Activated CD4-positive, alpha-beta T cell treated with anti-CD3 and anti-CD28 coated beads, Interleukin-2, amount 10 ng/mL, durations not matched to agents 24 days and 14 days (primary cell): ENCODE data around the gene UNC13C. TPM values are rescaled to one million over a fixed set of nuclear protein-coding genes. Genes with fewer than 3 reads are reported as not detected.

Experiments
- DNase-seq: peaks from one replicate; pipeline ENCODE4 v3.0.0; 2022
- H3K27ac Mint-ChIP-seq: one replicate; pipeline ENCODE4 v1.8.0; 2022; ENCODE audit warnings: mild to moderate bottlenecking, mixed read lengths
- H3K27me3 Mint-ChIP-seq: one replicate; pipeline ENCODE4 v1.8.0; 2022; ENCODE audit warnings: mixed read lengths
- H3K36me3 Mint-ChIP-seq: one replicate; pipeline ENCODE4 v1.8.0; 2022; ENCODE audit warnings: low read depth, mild to moderate bottlenecking, mixed read lengths
- H3K4me1 Mint-ChIP-seq: one replicate; pipeline ENCODE4 v1.8.0; 2021; ENCODE audit warnings: mixed read lengths
- H3K4me3 Mint-ChIP-seq: one replicate; pipeline ENCODE4 v1.8.0; 2022; ENCODE audit warnings: mild to moderate bottlenecking, moderate library complexity, mixed read lengths
- H3K9me3 Mint-ChIP-seq: one replicate; pipeline ENCODE4 v1.8.0; 2021; ENCODE audit warnings: mixed read lengths
- intact Hi-C: fragments of 100-400 bp; cut with micrococcal nuclease; formaldehyde crosslinking; loops from one replicate; pipeline ENCODE4 v1.15.1; 2023
- total RNA-seq: library from RNA; stranded (reverse); gene quantifications from 2 replicates; pipeline ENCODE4 v1.2.3, GENCODE V29; 2022

Gene UNC13C
- total RNA-seq, 1 donor from 2014 or later = not detected

DNA sequence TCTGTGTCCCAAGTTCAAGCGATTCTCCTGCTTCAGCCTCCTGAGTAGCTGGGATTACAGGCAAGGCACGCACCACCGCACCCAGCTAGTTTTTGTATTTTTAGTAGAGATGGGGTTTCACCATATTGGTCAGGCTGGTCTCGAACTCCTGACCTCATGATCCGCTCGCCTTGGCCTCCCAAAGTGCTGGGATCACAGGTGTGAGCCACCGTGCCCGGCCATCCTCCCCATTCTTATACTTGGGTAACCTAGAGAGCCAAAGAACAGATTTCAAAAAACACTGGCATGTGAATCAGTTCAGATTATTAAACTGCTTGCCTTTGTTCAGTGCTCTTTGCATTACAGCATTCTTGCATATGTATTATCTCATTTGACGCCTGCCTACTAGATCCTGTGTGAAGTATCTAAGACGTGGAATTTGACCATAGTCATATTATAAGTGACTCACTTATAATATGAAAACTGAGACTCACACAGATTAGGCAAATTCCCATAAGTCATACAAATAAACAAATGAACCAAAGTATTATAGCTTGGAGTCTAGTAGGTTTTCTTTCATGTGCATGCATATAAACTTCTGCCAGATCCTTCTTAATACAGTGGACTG lies 123.5 kb downstream of the UNC13C start:
- Mint-ChIP-seq H3K36me3 (no peaks in the 10 kb centered on the region), H3K27me3 (no peaks in the 10 kb centered on the region), H3K4me3 (no peak overlapping the region), H3K27ac (no peak overlapping the region), H3K4me1 (no peaks in the 10 kb centered on the region), H3K9me3 (no peaks in the 10 kb centered on the region)
- DNase-seq = no peak
- intact Hi-C loops = no loop called here

- Mint-ChIP-seq H3K27me3 (no peaks in the 10 kb centered on the region), H3K9me3 (no peaks in the 10 kb centered on the region), H3K4me3 (no peak overlapping the region), H3K27ac (no peak overlapping the region), H3K36me3 (no peaks in the 10 kb centered on the region), H3K4me1 (no peaks in the 10 kb centered on the region)
- DNase-seq = no peak
- intact Hi-C loops = no loop called here
Measured at GRCh38 chr15:54102704-54103103, 124.5 kb downstream of the UNC13C start.

- intact Hi-C loops = no loop called here
- no peaks in the 10 kb centered on the region for H3K9me3 Mint-ChIP-seq
- DNase-seq = no peak
- H3K27ac Mint-ChIP-seq = no peak overlapping the region
- no peaks in the 10 kb centered on the region for H3K27me3 Mint-ChIP-seq
- no peaks in the 10 kb centered on the region for H3K4me1 Mint-ChIP-seq
- H3K4me3 Mint-ChIP-seq = no peak overlapping the region
- H3K36me3 Mint-ChIP-seq = no peaks in the 10 kb centered on the region
Measured at GRCh38 chr15:54109014-54109413, 130.8 kb downstream of the UNC13C start.

- intact Hi-C loops = no loop called here
- no peaks in the 10 kb centered on the region for H3K36me3 Mint-ChIP-seq
- H3K27ac Mint-ChIP-seq = no peak overlapping the region
- no peaks in the 10 kb centered on the region for H3K27me3 Mint-ChIP-seq
- H3K4me3 Mint-ChIP-seq = no peak overlapping the region
- DNase-seq = no peak
- no peaks in the 10 kb centered on the region for H3K9me3 Mint-ChIP-seq
- no peaks in the 10 kb centered on the region for H3K4me1 Mint-ChIP-seq
Measured at GRCh38 chr15:54119051-54119450, 140.8 kb downstream of the UNC13C start.

DNA sequence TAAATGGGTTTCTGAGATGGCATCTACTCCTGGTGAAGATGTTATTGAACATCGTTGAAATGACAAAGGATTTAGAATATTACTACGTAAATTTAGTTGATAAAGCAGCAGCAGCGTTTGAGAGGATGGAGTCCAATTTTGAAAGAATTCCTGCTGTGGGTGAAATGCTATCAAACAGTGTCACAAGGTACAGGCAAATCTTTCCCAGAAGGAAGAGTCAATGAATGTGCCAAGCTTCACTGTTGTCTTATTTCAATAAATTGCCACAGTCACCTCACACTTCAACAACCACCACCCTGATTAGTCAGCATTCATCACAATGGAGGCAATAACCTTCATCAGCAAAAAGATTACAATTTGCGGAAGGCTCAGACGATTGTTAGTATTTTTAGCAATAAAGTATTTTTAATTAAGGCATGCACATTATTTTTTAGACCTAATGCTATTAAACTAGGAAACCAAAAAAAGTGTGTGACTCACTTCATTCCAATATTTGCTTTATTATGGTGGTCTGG lies 142.8 kb downstream of the UNC13C start:
- no peaks in the 10 kb centered on the region for H3K36me3 Mint-ChIP-seq
- H3K27me3 Mint-ChIP-seq = no peaks in the 10 kb centered on the region
- no peaks in the 10 kb centered on the region for H3K4me1 Mint-ChIP-seq
- H3K4me3 Mint-ChIP-seq = no peak overlapping the region
- no peak for DNase-seq
- no peak overlapping the region for H3K27ac Mint-ChIP-seq
- intact Hi-C loops = no loop called here
- H3K9me3 Mint-ChIP-seq = no peaks in the 10 kb centered on the region

DNA sequence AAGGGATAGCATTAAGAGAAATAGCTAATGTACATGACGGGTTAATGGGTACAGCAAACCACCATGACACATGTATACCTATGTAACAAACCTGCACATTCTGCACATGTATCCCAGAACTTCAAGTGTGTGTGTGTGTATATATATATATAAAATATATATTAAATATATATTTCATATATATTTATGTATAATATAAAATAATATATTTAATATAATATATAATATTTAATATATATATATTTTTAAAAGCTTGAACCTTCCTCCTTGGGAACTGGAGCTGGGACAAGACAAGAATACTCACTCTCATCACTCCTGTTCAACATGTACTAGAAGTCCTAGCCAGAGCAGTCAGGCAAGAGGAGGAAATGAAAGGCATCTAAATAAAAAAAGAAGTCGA lies 149.3 kb downstream of the UNC13C start:
- intact Hi-C loops = no loop called here
- no peak for DNase-seq
- Mint-ChIP-seq H3K27ac (no peak overlapping the region), H3K36me3 (no peaks in the 10 kb centered on the region), H3K9me3 (no peaks in the 10 kb centered on the region), H3K27me3 (no peaks in the 10 kb centered on the region), H3K4me3 (no peak overlapping the region), H3K4me1 (no peaks in the 10 kb centered on the region)

DNA sequence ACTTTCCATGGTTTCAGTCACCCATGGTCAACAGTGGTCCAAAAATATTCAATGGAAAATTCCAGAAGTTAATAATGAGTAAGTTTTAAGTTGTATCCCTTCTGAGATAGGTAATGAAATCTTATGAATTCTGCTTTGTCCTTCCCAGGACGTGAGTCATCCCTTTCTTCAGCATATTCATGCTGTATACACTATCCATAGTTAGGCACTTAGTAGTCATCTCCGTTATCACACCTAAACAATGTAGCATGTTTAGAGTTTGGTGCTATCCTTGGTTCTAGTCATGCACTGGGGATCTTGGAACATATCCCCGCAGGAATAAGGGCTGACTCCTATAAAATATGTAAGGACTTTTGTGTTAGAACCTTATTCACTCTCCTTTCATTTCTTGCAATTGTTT lies 153.2 kb downstream of the UNC13C start:
- DNase-seq = no peak
- Mint-ChIP-seq H3K27me3 (no peaks in the 10 kb centered on the region), H3K4me1 (no peaks in the 10 kb centered on the region), H3K27ac (no peak overlapping the region), H3K4me3 (no peak overlapping the region), H3K36me3 (no peaks in the 10 kb centered on the region), H3K9me3 (no peaks in the 10 kb centered on the region)
- intact Hi-C loops = no loop called here

GRCh38 chr15:54149115-54149531 lies 170.9 kb downstream of the UNC13C start:
- Mint-ChIP-seq H3K9me3 (no peaks in the 10 kb centered on the region), H3K4me1 (no peaks in the 10 kb centered on the region), H3K4me3 (no peak overlapping the region), H3K27ac (no peak overlapping the region), H3K27me3 (no peaks in the 10 kb centered on the region), H3K36me3 (no peaks in the 10 kb centered on the region)
- DNase-seq = no peak
- intact Hi-C loops = no loop called here

- Mint-ChIP-seq H3K9me3 (no peaks in the 10 kb centered on the region), H3K4me3 (no peak overlapping the region), H3K4me1 (no peaks in the 10 kb centered on the region), H3K27me3 (no peaks in the 10 kb centered on the region), H3K36me3 (no peaks in the 10 kb centered on the region), H3K27ac (no peak overlapping the region)
- DNase-seq = no peak
- intact Hi-C loops = no loop called here
Measured at GRCh38 chr15:54150255-54150654, 172.0 kb downstream of the UNC13C start.

GRCh38 chr15:54159012-54159411 lies 180.8 kb downstream of the UNC13C start:
- H3K27me3 Mint-ChIP-seq = no peaks in the 10 kb centered on the region
- H3K36me3 Mint-ChIP-seq = no peaks in the 10 kb centered on the region
- H3K4me3 Mint-ChIP-seq = no peak overlapping the region
- no peaks in the 10 kb centered on the region for H3K9me3 Mint-ChIP-seq
- no peak for DNase-seq
- intact Hi-C loops = no loop called here
- H3K4me1 Mint-ChIP-seq = no peaks in the 10 kb centered on the region
- no peak overlapping the region for H3K27ac Mint-ChIP-seq

- no peak overlapping the region for H3K27ac Mint-ChIP-seq
- H3K4me3 Mint-ChIP-seq = no peak overlapping the region
Measured at GRCh38 chr15:54187325-54187724, 209.1 kb downstream of the UNC13C start.

DNA sequence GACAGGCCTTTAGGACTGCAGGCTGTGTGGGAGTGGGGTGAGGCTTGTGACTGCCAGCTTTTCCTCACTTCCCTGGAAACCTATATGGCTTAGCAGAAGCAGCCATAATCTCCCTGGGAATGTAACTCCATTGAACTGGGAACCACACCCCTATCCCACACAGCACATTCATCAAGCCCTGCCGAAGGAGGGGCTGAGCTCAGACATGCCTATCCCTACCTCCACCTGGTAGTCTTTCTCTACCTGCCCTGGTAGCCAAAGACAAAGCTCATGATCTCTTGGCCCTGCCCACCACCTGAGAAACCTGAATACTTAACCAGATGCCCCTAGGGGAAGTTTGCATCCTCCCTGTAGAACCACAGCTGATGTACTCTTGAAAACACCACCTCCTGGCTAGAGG lies 219.8 kb downstream of the UNC13C start:
- Mint-ChIP-seq H3K4me3 (no peak overlapping the region), H3K27ac (no peak overlapping the region), H3K9me3 (peaks cover 9% of the 10 kb centered on the region), H3K36me3 (no peaks in the 10 kb centered on the region), H3K27me3 (no peaks in the 10 kb centered on the region), H3K4me1 (no peaks in the 10 kb centered on the region)
- intact Hi-C loops = no loop called here
- no peak for DNase-seq

More at GRCh38 chr15:54187325-54187724, 209.1 kb downstream of the UNC13C start:
- H3K27me3 Mint-ChIP-seq = no peaks in the 10 kb centered on the region
- DNase-seq = no peak
- H3K4me1 Mint-ChIP-seq = no peaks in the 10 kb centered on the region
- no peaks in the 10 kb centered on the region for H3K36me3 Mint-ChIP-seq
- no peaks in the 10 kb centered on the region for H3K9me3 Mint-ChIP-seq
- intact Hi-C loops = no loop called here

DNA sequence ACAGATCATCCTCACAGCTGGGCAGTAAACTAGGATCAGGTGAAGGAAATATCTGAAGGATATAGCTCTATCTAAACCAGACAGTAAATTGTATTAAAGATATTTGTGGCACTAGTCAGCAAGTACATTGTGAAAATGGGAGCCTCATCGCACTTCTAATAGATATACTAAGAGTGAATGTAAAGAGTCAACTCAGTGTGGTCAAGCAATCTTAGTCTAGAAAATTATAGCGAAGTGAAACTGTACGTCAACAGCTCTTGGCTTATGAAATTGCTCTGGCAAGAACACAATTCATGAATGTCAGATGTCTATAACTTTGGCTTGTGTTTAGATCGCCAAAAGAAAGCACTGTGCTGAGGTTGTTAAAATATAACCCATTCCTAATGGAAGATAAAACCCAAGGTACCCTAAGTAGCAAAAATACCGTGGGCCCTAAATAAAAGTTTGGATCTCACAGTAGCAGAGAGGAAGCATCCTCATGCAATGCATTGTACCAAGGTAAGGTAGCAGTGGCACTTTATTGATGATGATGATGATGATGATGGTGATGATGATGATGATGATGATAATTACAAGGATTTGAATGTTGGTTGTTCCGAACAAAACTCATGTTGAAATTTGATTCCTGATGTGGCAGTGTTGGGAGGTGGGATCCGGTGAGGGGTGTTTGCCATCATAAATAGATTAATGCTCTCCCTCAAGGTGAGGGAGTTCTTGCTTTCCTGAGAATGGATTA lies 228.5 kb downstream of the UNC13C start:
- intact Hi-C loops = no loop called here
- no peaks in the 10 kb centered on the region for H3K27me3 Mint-ChIP-seq
- H3K27ac Mint-ChIP-seq = no peak overlapping the region
- H3K36me3 Mint-ChIP-seq = no peaks in the 10 kb centered on the region
- H3K9me3 Mint-ChIP-seq = peaks cover 7% of the 10 kb centered on the region
- H3K4me3 Mint-ChIP-seq = no peak overlapping the region
- no peaks in the 10 kb centered on the region for H3K4me1 Mint-ChIP-seq
- no peak for DNase-seq

DNA sequence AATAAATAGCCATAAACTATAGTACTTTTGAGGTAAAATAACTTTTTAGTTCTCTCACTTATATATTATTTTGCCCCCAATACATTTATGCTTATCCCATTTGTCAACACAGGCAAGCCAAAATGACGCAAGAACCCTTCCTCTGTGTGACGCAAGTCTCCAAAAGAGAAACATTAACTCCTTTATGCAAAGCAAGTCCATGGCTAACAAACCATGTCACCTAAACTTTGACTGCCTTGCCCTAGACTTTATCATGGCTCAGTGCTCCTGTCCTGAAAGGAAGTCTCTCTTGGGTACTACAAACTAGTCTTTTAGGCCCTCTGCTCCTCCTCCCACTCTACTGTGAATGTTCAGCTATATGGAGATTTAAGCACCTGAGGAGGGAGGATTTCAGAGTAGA lies 230.5 kb downstream of the UNC13C start:
- intact Hi-C loops = no loop called here
- H3K27me3 Mint-ChIP-seq = no peaks in the 10 kb centered on the region
- H3K4me1 Mint-ChIP-seq = no peaks in the 10 kb centered on the region
- H3K9me3 Mint-ChIP-seq = peaks cover 3% of the 10 kb centered on the region
- no peak overlapping the region for H3K27ac Mint-ChIP-seq
- no peaks in the 10 kb centered on the region for H3K36me3 Mint-ChIP-seq
- no peak for DNase-seq
- H3K4me3 Mint-ChIP-seq = no peak overlapping the region
